Lower lobe of right lung (tissue), 2 donors: Measurements from ENCODE around the gene IL18. TPM values are rescaled to one million over a fixed set of nuclear protein-coding genes. Genes with fewer than 3 reads are reported as not detected.
"Not testable (repeated sequence)": the region's sequence is repeated elsewhere in the genome, so short reads cannot be mapped to it uniquely, and the experiment has no call there.

ENCODE experiments used
- ATAC-seq, 2 donors: fragments of 200-7000 bp; cut with Tn5 transposase; one replicate each; pipeline ENCODE4 v1.9.1; 2020 to 2022; ENCODE audit warnings: mild to moderate bottlenecking in 2 of 2, moderate library complexity in 2 of 2
- DNase-seq: peaks from one replicate; pipeline ENCODE4 v3.0.0-alpha.2; 2020
- H3K27ac ChIP-seq: fragments of 200-600 bp; one replicate; pipeline ENCODE4 v1.8.0; 2022
- H3K27me3 ChIP-seq: fragments of 200-600 bp; one replicate; pipeline ENCODE4 v1.8.0; 2022; ENCODE audit warnings: low read depth
- H3K36me3 ChIP-seq: fragments of 200-600 bp; one replicate; pipeline ENCODE4 v1.8.0; 2022; ENCODE audit warnings: mild to moderate bottlenecking
- H3K4me1 ChIP-seq: fragments of 200-600 bp; one replicate; pipeline ENCODE4 v1.8.0; 2022
- H3K4me3 ChIP-seq: fragments of 200-600 bp; one replicate; pipeline ENCODE4 v1.8.0; 2022; ENCODE audit warnings: mild to moderate bottlenecking
- H3K9me3 ChIP-seq: fragments of 200-600 bp; one replicate; pipeline ENCODE4 v1.8.0; 2022
- CTCF ChIP-seq: fragments of 200-600 bp; IDR thresholded peaks from one replicate; pipeline ENCODE4 v1.8.0; 2022; ENCODE audit warnings: antibody characterized with exemption, mild to moderate bottlenecking
- intact Hi-C: fragments of 100-400 bp; cut with DNase I; formaldehyde crosslinking; loops from one replicate; pipeline ENCODE4 v1.11.0; 2022
- total RNA-seq: library from RNA; stranded (reverse); fragmentation: NEBNext Ultra II Directional; extraction: Animal tissue kit (Norgen Biotek cat#: 25700); gene quantifications from one replicate; pipeline ENCODE4 v1.2.1, GENCODE V29; 2021
- donor health status: DM: no; HTN: yes; CAD: no; lungs with severe emphysema.

Gene IL18
- total RNA-seq, 1 donor from 2014 or later = 48.7 TPM

GRCh38 chr11:112206071-112206470, 42.2 kb upstream of the IL18 start:
- intact Hi-C loops = no loop called here
- no peak overlapping the region for H3K4me3 ChIP-seq
- no peak for TF ChIP-seq CTCF
- ATAC-seq (no peak), DNase-seq (no peak)
- no peak overlapping the region for H3K27ac ChIP-seq
- no peaks in the 10 kb centered on the region for H3K27me3 ChIP-seq
- no peaks in the 10 kb centered on the region for H3K4me1 ChIP-seq
- H3K36me3 ChIP-seq = no peaks in the 10 kb centered on the region
- H3K9me3 ChIP-seq = no peaks in the 10 kb centered on the region

DNA sequence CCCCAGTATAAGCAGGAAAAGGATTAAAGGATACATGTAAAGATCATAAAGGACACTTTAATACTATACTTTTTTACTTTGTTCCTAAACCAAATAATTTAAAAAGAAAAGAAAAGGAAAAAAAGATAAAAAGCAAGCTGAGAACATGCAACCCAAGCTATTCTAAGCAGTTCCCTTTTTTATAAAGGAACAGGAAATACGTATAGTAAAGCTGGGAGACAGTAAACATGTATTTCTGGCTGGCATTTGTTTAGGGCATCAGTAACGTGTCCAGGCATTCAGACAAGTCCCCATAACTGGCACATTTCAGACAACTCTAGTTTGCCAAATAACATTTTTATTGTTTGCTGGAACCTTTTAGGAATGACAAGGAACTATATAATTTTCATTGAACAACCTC, 36.4 kb upstream of the IL18 start:
- Histone ChIP-seq H3K36me3 (no peaks in the 10 kb centered on the region), H3K9me3 (no peaks in the 10 kb centered on the region), H3K27me3 (no peaks in the 10 kb centered on the region), H3K27ac (no peak overlapping the region), H3K4me1 (no peaks in the 10 kb centered on the region), H3K4me3 (no peak overlapping the region)
- ATAC-seq (no peak), DNase-seq (no peak)
- intact Hi-C loops = no loop called here
- TF ChIP-seq CTCF = no peak

DNA sequence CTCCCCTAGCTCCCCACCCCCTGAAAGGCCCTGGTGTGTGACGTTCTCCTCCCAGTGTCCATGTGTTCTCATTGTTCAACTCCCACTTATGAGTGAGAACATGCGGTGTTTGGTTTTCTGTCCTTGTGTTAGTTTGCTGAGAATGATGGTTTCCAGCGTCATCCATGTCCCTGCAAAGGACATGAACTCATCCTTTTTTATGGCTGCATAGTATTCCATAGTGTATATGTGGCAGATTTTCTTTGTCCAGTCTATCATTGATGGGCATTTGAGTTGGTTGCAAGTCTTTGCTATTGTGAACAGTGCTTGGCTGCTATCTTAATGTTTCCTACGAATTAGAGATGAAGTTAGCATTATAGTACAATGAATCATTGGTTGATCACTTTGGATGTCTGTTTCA, 35.2 kb upstream of the IL18 start:
- intact Hi-C loops, ATAC-seq, H3K4me1 ChIP-seq, H3K4me3 ChIP-seq, H3K27me3 ChIP-seq, H3K27ac ChIP-seq, DNase-seq, H3K9me3 ChIP-seq, H3K36me3 ChIP-seq: not testable (repeated sequence)

- no peak overlapping the region for H3K27ac ChIP-seq
- no peaks in the 10 kb centered on the region for H3K4me1 ChIP-seq
- DNase-seq (no peak), ATAC-seq (no peak)
- TF ChIP-seq CTCF = no peak
- intact Hi-C loops = no loop called here
- no peaks in the 10 kb centered on the region for H3K9me3 ChIP-seq
- no peak overlapping the region for H3K4me3 ChIP-seq
- H3K36me3 ChIP-seq = no peaks in the 10 kb centered on the region
- H3K27me3 ChIP-seq = no peaks in the 10 kb centered on the region
These were observed 32.7 kb upstream of the IL18 start for GRCh38 chr11:112196519-112197087.

DNA sequence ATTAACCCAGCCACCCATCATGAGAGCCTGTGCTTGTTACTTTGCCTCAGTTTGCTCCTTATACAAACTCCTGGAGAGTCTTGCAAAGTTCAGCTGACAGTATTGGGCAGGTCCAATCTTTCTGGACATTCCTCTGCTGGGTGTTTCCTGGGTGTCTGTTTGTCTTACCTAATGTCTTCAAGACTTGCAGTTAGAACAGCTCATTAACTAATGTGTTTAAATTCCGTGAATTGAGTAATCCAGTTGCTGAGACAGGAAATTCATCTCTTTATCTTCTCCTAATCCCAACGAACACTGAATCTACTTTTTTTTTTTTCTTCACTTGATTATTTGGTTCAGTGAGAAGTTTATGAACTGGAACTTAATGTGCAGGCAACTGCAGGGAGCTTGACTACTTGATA, 32.1 kb upstream of the IL18 start:
- intact Hi-C loops = no loop called here
- no peak for DNase-seq
- H3K4me1 ChIP-seq = no peaks in the 10 kb centered on the region
- no peaks in the 10 kb centered on the region for H3K36me3 ChIP-seq
- no peak overlapping the region for H3K27ac ChIP-seq
- no peak overlapping the region for H3K4me3 ChIP-seq
- no peaks in the 10 kb centered on the region for H3K27me3 ChIP-seq
- peak in 1 of 2 donors; percentile 41 for ATAC-seq
- TF ChIP-seq CTCF = no peak
- no peaks in the 10 kb centered on the region for H3K9me3 ChIP-seq

GRCh38 chr11:112195113-112195512, 31.2 kb upstream of the IL18 start:
- DNase-seq, intact Hi-C loops, H3K9me3 ChIP-seq, H3K4me1 ChIP-seq, H3K27me3 ChIP-seq, H3K27ac ChIP-seq, H3K36me3 ChIP-seq, H3K4me3 ChIP-seq, ATAC-seq: not testable (repeated sequence)

DNA sequence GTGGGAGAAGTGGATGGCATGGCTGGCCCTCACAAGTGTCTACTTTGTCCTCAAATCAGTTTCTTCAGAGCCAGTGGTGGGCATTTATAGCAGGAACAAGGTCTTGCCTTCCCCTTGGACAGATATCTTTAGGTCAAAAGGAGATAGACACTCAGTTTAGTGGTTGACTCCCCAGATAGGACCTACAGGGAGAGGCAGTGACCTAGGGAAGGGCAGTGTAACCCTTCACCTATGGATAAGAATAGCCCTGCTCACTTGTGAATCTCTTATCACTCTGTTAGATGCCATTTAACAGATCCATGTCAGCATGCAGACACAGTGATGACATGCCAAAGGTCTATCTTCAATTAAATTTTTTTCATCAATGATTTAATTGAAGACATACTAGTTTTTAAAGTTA, 22.4 kb upstream of the IL18 start:
- Histone ChIP-seq H3K27ac (no peak overlapping the region), H3K9me3 (no peaks in the 10 kb centered on the region), H3K4me1 (no peaks in the 10 kb centered on the region), H3K36me3 (no peaks in the 10 kb centered on the region), H3K27me3 (no peaks in the 10 kb centered on the region), H3K4me3 (no peak overlapping the region)
- DNase-seq (no peak), ATAC-seq (no peak)
- TF ChIP-seq CTCF = no peak
- intact Hi-C loops = no loop called here
